HepG2 (cell line): ENCODE results near the gene CLPSL2. TPM values are rescaled to one million over a fixed set of nuclear protein-coding genes. Genes with fewer than 3 reads are reported as not detected.
A peak's percentile ranks its signal among the peaks of the same experiment; 100 is the strongest.

Experiments used
- CSRNP1 ChIP-seq: sonication (generic); formaldehyde crosslinking; IDR thresholded peaks from 2 replicates; pipeline ENCODE4 v1.8.1; 2023; ENCODE audit warnings: mild to moderate bottlenecking, missing genetic modification reagents
- FOSL2 ChIP-seq: sonication (generic); formaldehyde crosslinking; IDR thresholded peaks from 2 replicates; pipeline ENCODE4 v1.4.0; 2020; ENCODE audit warnings: missing genetic modification reagents
- HIVEP1 ChIP-seq: sonication (generic); formaldehyde crosslinking; IDR thresholded peaks from 2 replicates; pipeline ENCODE4 v1.4.0; 2020; ENCODE audit warnings: mild to moderate bottlenecking, missing genetic modification reagents
- HOXD1 ChIP-seq: sonication (generic); formaldehyde crosslinking; IDR thresholded peaks from 2 replicates; pipeline ENCODE4 v1.5.0; 2020; ENCODE audit warnings: missing genetic modification reagents
- LBX2 ChIP-seq: sonication (generic); formaldehyde crosslinking; IDR thresholded peaks from 2 replicates; pipeline ENCODE4 v1.5.0; 2020; ENCODE audit warnings: missing genetic modification reagents, mild to moderate bottlenecking, borderline replicate concordance
- MAFF ChIP-seq: IDR thresholded peaks from 2 replicates; pipeline ENCODE4 v1.6.1; 2011; ENCODE audit warnings: low read depth, low read length, improper control_type of control experiment
- NFAT5 ChIP-seq: sonication (generic); formaldehyde crosslinking; IDR thresholded peaks from 2 replicates; pipeline ENCODE4 v1.4.0; 2020; ENCODE audit warnings: missing genetic modification reagents
- NFE2 ChIP-seq: sonication (generic); formaldehyde crosslinking; IDR thresholded peaks from 2 replicates; pipeline ENCODE4 v1.4.0; 2020; ENCODE audit warnings: missing genetic modification reagents
- RAD21 ChIP-seq: fragments of 450-650 bp; formaldehyde crosslinking; IDR thresholded peaks from 2 replicates; pipeline ENCODE4 v1.5.0; 2020; ENCODE audit warnings: mild to moderate bottlenecking
- TAF15 ChIP-seq: fragments of 200-400 bp; formaldehyde crosslinking; IDR thresholded peaks from one replicate; pipeline ENCODE4 v1.6.1; 2018; ENCODE audit warnings: mild to moderate bottlenecking, low read depth, low read length; ENCODE audit not compliant: poor library complexity, severe bottlenecking
- ZBTB42 ChIP-seq: sonication (generic); formaldehyde crosslinking; IDR thresholded peaks from 2 replicates; pipeline ENCODE4 v1.5.0; 2020; ENCODE audit warnings: mild to moderate bottlenecking, missing genetic modification reagents
- ZBTB49 ChIP-seq: sonication (generic); formaldehyde crosslinking; IDR thresholded peaks from 2 replicates; pipeline ENCODE4 v1.4.0; 2020; ENCODE audit warnings: missing genetic modification reagents, borderline replicate concordance
- ZFP37 ChIP-seq: sonication (generic); formaldehyde crosslinking; IDR thresholded peaks from 2 replicates; pipeline ENCODE4 v1.4.0; 2020; ENCODE audit warnings: missing genetic modification reagents, borderline replicate concordance
- ZNF207 ChIP-seq: fragments of 450-650 bp; IDR thresholded peaks from 2 replicates; pipeline ENCODE4 v1.6.1; 2016; ENCODE audit warnings: antibody characterized with exemption, borderline replicate concordance
- ZNF574 ChIP-seq: sonication (generic); formaldehyde crosslinking; IDR thresholded peaks from 2 replicates; pipeline ENCODE4 v1.4.0; 2020; ENCODE audit warnings: missing genetic modification reagents
- ZNF674 ChIP-seq: sonication (generic); formaldehyde crosslinking; IDR thresholded peaks from 2 replicates; pipeline ENCODE4 v1.5.0; 2020; ENCODE audit warnings: low read depth, mild to moderate bottlenecking, missing genetic modification reagents
- ZNF709 ChIP-seq: sonication (generic); formaldehyde crosslinking; IDR thresholded peaks from 2 replicates; pipeline ENCODE4 v1.5.0; 2020; ENCODE audit warnings: mild to moderate bottlenecking, missing genetic modification reagents
- ZNF746 ChIP-seq: sonication (generic); formaldehyde crosslinking; IDR thresholded peaks from 2 replicates; pipeline ENCODE4 v1.8.0; 2022; ENCODE audit warnings: mild to moderate bottlenecking, missing genetic modification reagents
- polyA plus RNA-seq, 8 experiments: library from polyadenylated mRNA; depleted of rRNA in 3 of 8; stranded (reverse) in 7 of 8; unstranded in 1 of 8; fragments of >200 nt; fragmentation: Illumina TruSeq in 4 of 8; extraction: Trizol in 4 of 8; gene quantifications; 2 replicates each; pipeline versions ENCODE4 v1.2.1 to v1.2.3, GENCODE V29; 2011 to 2016; ENCODE audit warnings: low read depth in 4 of 8, missing spikeins in 1 of 8, mixed read lengths in 1 of 8; ENCODE audit not compliant: insufficient read depth in 1 of 8
- total RNA-seq, 5 experiments: library from RNA; depleted of rRNA; stranded (reverse); fragments of >200 nt; fragmentation: Illumina TruSeq; extraction: Trizol; gene quantifications; 2 replicates each; pipeline ENCODE4 v1.2.3, GENCODE V29; 2016; ENCODE audit warnings: low read depth in 1 of 5

Gene CLPSL2
- total and polyA plus RNA-seq, 2 of the 13 experiments (the other 11 are each of a cell fraction or from before 2014, with no cell fraction given): not detected

GRCh38 chr6:35742842-35743241 lies 33.6 kb upstream of the CLPSL2 start (continued):
- TF ChIP-seq FOSL2 (CRISPR knock-in tag): no peak
- TF ChIP-seq NFAT5 (CRISPR knock-in tag): no peak
- TF ChIP-seq HOXD1 (CRISPR knock-in tag): no peak; the same call in 1 of the 2 replicates
- no peak for TF ChIP-seq ZNF709 (CRISPR knock-in tag)
- no peak for TF ChIP-seq ZBTB49 (CRISPR knock-in tag)
- TF ChIP-seq ZNF674 (CRISPR knock-in tag): no peak
- TF ChIP-seq MAFF: no peak
- TF ChIP-seq NFE2 (CRISPR knock-in tag): no peak
- no peak for TF ChIP-seq ZNF207
- TF ChIP-seq LBX2 (CRISPR knock-in tag): no peak
- TF ChIP-seq TAF15: no peak
- no peak for TF ChIP-seq ZNF746
- 0 out of 2 replicates have a peak, but pooled peaks have one; percentile 14 for TF ChIP-seq RAD21 (CRISPR knock-in tag)
- no peak for TF ChIP-seq ZBTB42
- TF ChIP-seq ZNF574: peak; percentile 38; the same call in 1 of the 2 replicates
- no peak; the same call in 1 of the 2 replicates for TF ChIP-seq CSRNP1
- TF ChIP-seq ZFP37 (CRISPR knock-in tag): 0 out of 2 replicates have a peak, but pooled peaks have one; percentile 20
- peak; percentile 44; the same call in 1 of the 2 replicates for TF ChIP-seq HIVEP1
